ENCODE measurements around the gene SDCCAG8. TPM values are rescaled to one million over a fixed set of nuclear protein-coding genes. Genes with fewer than 3 reads are reported as not detected.

The SDCCAG8 gene
- polyA plus RNA-seq, 3 donors: 33.2 to 34.4 (median 33.4) TPM

DNA sequence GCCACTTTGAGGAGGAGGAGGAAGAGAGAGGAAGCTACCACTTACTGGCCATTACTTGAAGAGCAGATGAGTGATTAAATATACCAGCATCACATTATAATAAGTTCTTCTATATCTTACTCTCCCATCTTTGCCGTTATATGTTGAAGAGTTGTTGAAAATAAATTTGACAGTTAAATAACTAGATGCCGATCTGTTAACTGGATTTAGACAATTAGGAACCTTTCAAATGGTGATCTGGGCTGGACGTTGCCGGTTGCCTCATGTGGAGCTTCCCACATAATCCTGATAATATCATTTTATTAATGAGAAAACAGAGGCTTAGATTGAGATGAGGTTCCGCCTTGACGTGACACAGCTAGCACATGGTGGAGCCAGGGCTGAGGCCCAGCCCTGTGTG, 147.0 kb downstream of the SDCCAG8 start:
- Histone ChIP-seq H3K36me3 (replicated peaks in 1 of 2; ENCODE audit: control insufficient read depth in 1 of 2, insufficient read depth in 2 of 2, low read length in 2 of 2) (no peaks in the 10 kb centered on the region), H3K27ac (ENCODE audit: low read depth in 1 of 2, low read length in 2 of 2) (no peak overlapping the region), H3K4me1 (ENCODE audit: control insufficient read depth in 1 of 2, insufficient read depth in 2 of 2, low read length in 2 of 2) (no peaks in the 10 kb centered on the region), H3K9me3 (replicated peaks in 1 of 2; ENCODE audit: control insufficient read depth in 1 of 2, insufficient read depth in 1 of 2, low read length in 2 of 2) (no peaks in the 10 kb centered on the region), H3K4me2 (replicated peaks; ENCODE audit: extremely low read depth, low read length, poor library complexity, severe bottlenecking) (no peak overlapping the region), H4K20me1 (ENCODE audit: insufficient read depth, low read length) (no peaks in the 10 kb centered on the region), H2AFZ (ENCODE audit: insufficient read depth, low read depth, low read length, poor library complexity, severe bottlenecking) (no peak overlapping the region), H3K9ac (ENCODE audit: insufficient read depth, low read length, poor library complexity, severe bottlenecking) (no peak overlapping the region), H3K79me2 (ENCODE audit: insufficient read depth, low read length) (no peaks in the 10 kb centered on the region), H3K4me3 (replicated peaks in 1 of 3; ENCODE audit: low read depth in 2 of 3, low read length in 3 of 3) (no peak overlapping the region), H3K27me3 (ENCODE audit: control insufficient read depth in 2 of 2, insufficient read depth in 2 of 2, low read length in 2 of 2) (no peaks in the 10 kb centered on the region)
- Mint-ChIP-seq H3K4me1 (peaks cover 2% of the 10 kb centered on the region), H3K27me3 (ENCODE audit: low read depth in 3 of 3) (peaks cover 0 to 2% (median 0%) of the 10 kb centered on the region in 3 donors), H3K36me3 (peaks cover 5 to 19% of the 10 kb centered on the region in 2 donors), H3K4me3 (no peak overlapping the region), H3K9me3 (no peaks in the 10 kb centered on the region), H3K27ac (no peak overlapping the region)
- TF ChIP-seq CTCF (IDR thresholded peaks at IDR 0.05): no peak
- intact Hi-C loops (cut with micrococcal nuclease): no loop called here
- WGBS (ENCODE audit: insufficient coverage): no CpG with 5 or more reads among the region's 6 CpGs
- no peak for DNase-seq

DNA sequence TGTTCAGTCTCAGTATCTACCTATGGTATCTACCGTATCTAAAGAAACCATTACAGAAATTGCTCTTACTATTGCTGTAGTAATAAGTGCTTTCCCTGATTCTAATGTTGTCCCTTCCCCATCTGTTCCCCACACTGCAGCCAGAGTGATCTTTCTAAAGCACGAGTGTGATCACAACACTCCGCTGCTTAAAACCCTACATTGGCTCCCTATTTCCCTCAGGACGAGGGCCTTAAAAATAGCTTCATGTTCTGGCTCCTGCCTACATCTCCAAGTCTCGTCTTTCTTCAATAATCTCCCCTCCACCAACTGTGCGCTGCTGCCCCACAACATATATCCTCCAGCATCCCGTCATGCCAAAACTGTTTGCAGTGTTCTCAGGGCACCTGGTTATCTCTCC, 150.6 kb downstream of the SDCCAG8 start:
- H3K27ac ChIP-seq (ENCODE audit: low read depth in 1 of 2, low read length in 2 of 2): no peak overlapping the region
- H3K4me1 ChIP-seq (ENCODE audit: control insufficient read depth in 1 of 2, insufficient read depth in 2 of 2, low read length in 2 of 2): no peaks in the 10 kb centered on the region
- H3K36me3 ChIP-seq (replicated peaks in 1 of 2; ENCODE audit: control insufficient read depth in 1 of 2, insufficient read depth in 2 of 2, low read length in 2 of 2): no peaks in the 10 kb centered on the region
- no peak overlapping the region for H3K4me3 ChIP-seq (replicated peaks in 1 of 3; ENCODE audit: low read depth in 2 of 3, low read length in 3 of 3)
- H3K4me2 ChIP-seq (replicated peaks; ENCODE audit: extremely low read depth, low read length, poor library complexity, severe bottlenecking): no peak overlapping the region
- H2AFZ ChIP-seq (ENCODE audit: insufficient read depth, low read depth, low read length, poor library complexity, severe bottlenecking): no peak overlapping the region
- no peaks in the 10 kb centered on the region for H3K27me3 ChIP-seq (ENCODE audit: control insufficient read depth in 2 of 2, insufficient read depth in 2 of 2, low read length in 2 of 2)
- H3K9ac ChIP-seq (ENCODE audit: insufficient read depth, low read length, poor library complexity, severe bottlenecking): no peak overlapping the region
- H3K9me3 ChIP-seq (replicated peaks in 1 of 2; ENCODE audit: control insufficient read depth in 1 of 2, insufficient read depth in 1 of 2, low read length in 2 of 2): no peaks in the 10 kb centered on the region
- Mint-ChIP-seq H3K4me3 (no peak overlapping the region), H3K27ac (no peak overlapping the region), H3K27me3 (ENCODE audit: low read depth in 3 of 3) (peaks cover 0 to 2% (median 0%) of the 10 kb centered on the region in 3 donors), H3K4me1 (peaks cover 2% of the 10 kb centered on the region), H3K9me3 (no peaks in the 10 kb centered on the region), H3K36me3 (peaks cover 6 to 20% of the 10 kb centered on the region in 2 donors)
- H3K79me2 ChIP-seq (ENCODE audit: insufficient read depth, low read length): no peaks in the 10 kb centered on the region
- no peaks in the 10 kb centered on the region for H4K20me1 ChIP-seq (ENCODE audit: insufficient read depth, low read length)
- no peak for TF ChIP-seq CTCF (IDR thresholded peaks at IDR 0.05)
- DNase-seq: no peak
- WGBS (ENCODE audit: insufficient coverage): 98% methylated on average over 5 of the region's 7 CpGs
- intact Hi-C loops (cut with micrococcal nuclease): no loop called here

Measured in CD14-positive monocyte (primary cell).